ENCODE measurements around the gene LRIG2.

Gene LRIG2

GRCh38 chr1:113128116-113128515 lies 55.1 kb downstream of the LRIG2 start:
- H3K4me3 ChIP-seq (ENCODE audit: low read depth in 1 of 2, low read length in 2 of 2) = no peak overlapping the region
- no peak overlapping the region for H3K4me2 ChIP-seq (ENCODE audit: insufficient read depth, low read length)
- H3K27me3 ChIP-seq (ENCODE audit: insufficient read depth, low read length, poor library complexity) = no peaks in the 10 kb centered on the region
- TF ChIP-seq EZH2 (IDR thresholded peaks at IDR 0.05; ENCODE audit: borderline replicate concordance, low read depth, low read length, severe bottlenecking) (no peak), CTCF (IDR thresholded peaks at IDR 0.05; ENCODE audit: borderline replicate concordance, extremely low read depth, low read length, poor library complexity, severe bottlenecking) (no peak)
- no peaks in the 10 kb centered on the region for H3K79me2 ChIP-seq (ENCODE audit: insufficient read depth, low read length)
- ATAC-seq (ENCODE audit: insufficient read depth, low read depth) (no peak), DNase-seq (no peak)
- peaks cover 3% of the 10 kb centered on the region; the same call in 1 of the 2 replicates for H4K20me1 ChIP-seq (ENCODE audit: insufficient read depth, low read length)
- no peaks in the 10 kb centered on the region for H3K9me3 ChIP-seq (ENCODE audit: insufficient read depth, low read length, severe bottlenecking)
- peaks cover 38% of the 10 kb centered on the region for H3K36me3 ChIP-seq (ENCODE audit: insufficient read depth, low read length)
- no peaks in the 10 kb centered on the region for H3K4me1 ChIP-seq (ENCODE audit: insufficient read depth, low read length)
- no peak overlapping the region for H2AFZ ChIP-seq (ENCODE audit: low read depth, low read length)
- no peak overlapping the region for H3K9ac ChIP-seq (ENCODE audit: low read depth, low read length)
- no peak overlapping the region for H3K27ac ChIP-seq (ENCODE audit: low read length)

- Histone ChIP-seq H2AFZ (ENCODE audit: low read depth, low read length) (no peak overlapping the region), H3K79me2 (ENCODE audit: insufficient read depth, low read length) (no peaks in the 10 kb centered on the region), H3K27ac (ENCODE audit: low read length) (no peak overlapping the region), H3K27me3 (ENCODE audit: insufficient read depth, low read length, poor library complexity) (no peaks in the 10 kb centered on the region), H4K20me1 (ENCODE audit: insufficient read depth, low read length) (no peaks in the 10 kb centered on the region), H3K9ac (ENCODE audit: low read depth, low read length) (no peak overlapping the region), H3K4me1 (ENCODE audit: insufficient read depth, low read length) (no peaks in the 10 kb centered on the region), H3K4me3 (ENCODE audit: low read depth in 1 of 2, low read length in 2 of 2) (no peak overlapping the region), H3K4me2 (ENCODE audit: insufficient read depth, low read length) (no peak overlapping the region), H3K9me3 (ENCODE audit: insufficient read depth, low read length, severe bottlenecking) (no peaks in the 10 kb centered on the region), H3K36me3 (ENCODE audit: insufficient read depth, low read length) (peaks cover 23% of the 10 kb centered on the region; the same call in 1 of the 2 replicates)
- no peak for ATAC-seq (ENCODE audit: insufficient read depth, low read depth)
- no peak for DNase-seq
- no peak for TF ChIP-seq CTCF (IDR thresholded peaks at IDR 0.05; ENCODE audit: borderline replicate concordance, extremely low read depth, low read length, poor library complexity, severe bottlenecking)
- TF ChIP-seq EZH2 (IDR thresholded peaks at IDR 0.05; ENCODE audit: borderline replicate concordance, low read depth, low read length, severe bottlenecking) = no peak
Observed at GRCh38 chr1:113129529-113130185, 56.7 kb downstream of the LRIG2 start.

- H3K9ac ChIP-seq (ENCODE audit: low read depth, low read length) = no peak overlapping the region
- H3K36me3 ChIP-seq (ENCODE audit: insufficient read depth, low read length) = no peaks in the 10 kb centered on the region; the same call in 1 of the 2 replicates
- H3K27me3 ChIP-seq (ENCODE audit: insufficient read depth, low read length, poor library complexity) = no peaks in the 10 kb centered on the region
- ATAC-seq (ENCODE audit: insufficient read depth, low read depth) = no peak
- TF ChIP-seq EZH2 (IDR thresholded peaks at IDR 0.05; ENCODE audit: borderline replicate concordance, low read depth, low read length, severe bottlenecking) (no peak), CTCF (IDR thresholded peaks at IDR 0.05; ENCODE audit: borderline replicate concordance, extremely low read depth, low read length, poor library complexity, severe bottlenecking) (no peak)
- no peak overlapping the region for H3K4me2 ChIP-seq (ENCODE audit: insufficient read depth, low read length)
- H3K4me3 ChIP-seq (ENCODE audit: low read depth in 1 of 2, low read length in 2 of 2) = no peak overlapping the region
- no peaks in the 10 kb centered on the region for H3K9me3 ChIP-seq (ENCODE audit: insufficient read depth, low read length, severe bottlenecking)
- no peak for DNase-seq
- no peak overlapping the region for H2AFZ ChIP-seq (ENCODE audit: low read depth, low read length)
- no peaks in the 10 kb centered on the region for H3K79me2 ChIP-seq (ENCODE audit: insufficient read depth, low read length)
- no peaks in the 10 kb centered on the region for H4K20me1 ChIP-seq (ENCODE audit: insufficient read depth, low read length)
- H3K4me1 ChIP-seq (ENCODE audit: insufficient read depth, low read length) = no peaks in the 10 kb centered on the region
- H3K27ac ChIP-seq (ENCODE audit: low read length) = no peak overlapping the region
Observed at GRCh38 chr1:113133038-113133437, 60.0 kb downstream of the LRIG2 start.

Data from DND-41 (cell line).